B cell (primary cell): Measurements from ENCODE around the gene ARHGEF10L. TPM values are rescaled to one million over a fixed set of nuclear protein-coding genes. Genes with fewer than 3 reads are reported as not detected.

Source experiments
- ATAC-seq: fragments of 200-7000 bp; cut with Tn5 transposase; one replicate; pipeline ENCODE4 v1.10.0; 2021; ENCODE audit warnings: low read depth, mild to moderate bottlenecking, moderate number of reproducible peaks, moderate library complexity
- CTCF ChIA-PET: fragments of 350-600 bp; sonication (Branson Sonifier 250); formaldehyde crosslinking; loops from one replicate; lab custom pipeline; 2021; ENCODE audit warnings: antibody characterized with exemption, inconsistent platforms; lab: Charles Lee
- POLR2A ChIA-PET: fragments of 350-600 bp; sonication (Branson Sonifier 250); formaldehyde crosslinking; loops from one replicate; lab custom pipeline; 2021; ENCODE audit warnings: antibody characterized with exemption; lab: Charles Lee
- DNase-seq: peaks from one replicate; pipeline ENCODE4 v3.0.0; 2013
- H2AFZ ChIP-seq: 2 replicates; pipeline ENCODE4 v1.6.1; 2012; ENCODE audit warnings: mild to moderate bottlenecking, low read depth, low read length; ENCODE audit not compliant: insufficient read depth, poor library complexity, severe bottlenecking
- H3K27ac ChIP-seq, 2 donors: 1 replicate in 1 of 2; 2 replicates in 1 of 2; pipeline ENCODE4 v1.5.1; 2012 to 2013; ENCODE audit warnings: low read length in 2 of 2, mild to moderate bottlenecking in 2 of 2, moderate library complexity in 1 of 2
- H3K27me3 ChIP-seq, 4 experiments: fragments of 200-600 bp in 1 of 4; sonication (generic) in 1 of 4; replicated peaks in 1 of 4; 1 replicate in 2 of 4; 2 replicates in 2 of 4; pipeline versions ENCODE4 v1.6.1 to v1.7.0; 2013 to 2016; ENCODE audit warnings: low read length in 3 of 4, mild to moderate bottlenecking in 2 of 4, mixed read lengths in 1 of 4, moderate library complexity in 1 of 4; ENCODE audit not compliant: insufficient read depth in 4 of 4, control insufficient read depth in 3 of 4; ENCODE audit errors: control extremely low read depth in 1 of 4
- H3K36me3 ChIP-seq, 2 experiments: replicated peaks in 1 of 2; 1 replicate in 1 of 2; 2 replicates in 1 of 2; pipeline versions ENCODE4 v1.6.1 to v1.7.1; 2013; ENCODE audit warnings: low read length in 1 of 2; ENCODE audit not compliant: insufficient read depth in 2 of 2, control insufficient read depth in 1 of 2; ENCODE audit errors: control extremely low read depth in 1 of 2, extremely low read depth in 1 of 2
- H3K4me1 ChIP-seq, 2 donors: fragments of 200-600 bp in 1 of 2; sonication (generic) in 1 of 2; 1 replicate in 1 of 2; 2 replicates in 1 of 2; pipeline versions ENCODE4 v1.5.1 to v1.6.1; 2013 to 2017; ENCODE audit warnings: low read length in 2 of 2; ENCODE audit not compliant: control insufficient read depth in 2 of 2, insufficient read depth in 2 of 2
- H3K4me2 ChIP-seq: replicated peaks from 2 replicates; pipeline ENCODE3; 2012; ENCODE audit warnings: mild to moderate bottlenecking, low read depth, low read length; ENCODE audit not compliant: poor library complexity, severe bottlenecking
- H3K4me3 ChIP-seq, 5 experiments: fragments of 200-600 bp in 1 of 5; sonication (generic) in 1 of 5; 1 replicate in 3 of 5; 2 replicates in 2 of 5; pipeline versions ENCODE4 v1.5.1 to v1.7.0; 2011 to 2016; ENCODE audit warnings: low read length in 4 of 5, mild to moderate bottlenecking in 4 of 5, low read depth in 2 of 5, control low read depth in 1 of 5, moderate library complexity in 1 of 5; ENCODE audit not compliant: insufficient read depth in 1 of 5; ENCODE audit errors: control extremely low read depth in 1 of 5, extremely low read depth in 1 of 5
- H3K79me2 ChIP-seq: fragments of 200-600 bp; sonication (generic); one replicate; pipeline ENCODE4 v1.6.0; 2016; ENCODE audit warnings: low read length; ENCODE audit not compliant: control insufficient read depth, insufficient read depth
- H3K9ac ChIP-seq: fragments of 200-600 bp; sonication (generic); 2 replicates; pipeline ENCODE4 v1.6.1; 2017; ENCODE audit warnings: mild to moderate bottlenecking, low read length, moderate library complexity
- H3K9me3 ChIP-seq, 3 donors: one replicate each; pipeline versions ENCODE4 v1.6.1 to v1.7.1; 2013; ENCODE audit warnings: low read length in 2 of 3; ENCODE audit not compliant: control insufficient read depth in 2 of 3, insufficient read depth in 1 of 3; ENCODE audit errors: control extremely low read depth in 1 of 3
- H4K20me1 ChIP-seq: 2 replicates; pipeline ENCODE4 v1.6.0; 2012; ENCODE audit warnings: mild to moderate bottlenecking, low read length; ENCODE audit not compliant: insufficient read depth, control insufficient read depth, poor library complexity, severe bottlenecking
- H3K27ac Mint-ChIP-seq: one replicate; pipeline ENCODE4 v1.8.0; 2021; ENCODE audit warnings: mixed read lengths
- H3K27me3 Mint-ChIP-seq: one replicate; pipeline ENCODE4 v1.8.0; 2021; ENCODE audit warnings: mixed read lengths
- H3K4me1 Mint-ChIP-seq: one replicate; pipeline ENCODE4 v1.8.0; 2021; ENCODE audit warnings: mixed read lengths
- H3K4me3 Mint-ChIP-seq: one replicate; pipeline ENCODE4 v1.8.0; 2021; ENCODE audit warnings: mixed read lengths
- H3K9me3 Mint-ChIP-seq: one replicate; pipeline ENCODE4 v1.8.0; 2022; ENCODE audit warnings: mixed read lengths; ENCODE audit not compliant: insufficient read depth
- CTCF ChIP-seq: fragments of 200-600 bp; IDR thresholded peaks from one replicate; pipeline ENCODE4 v1.8.0; 2022; ENCODE audit warnings: antibody characterized with exemption, mild to moderate bottlenecking
- EZH2 ChIP-seq: IDR thresholded peaks from 2 replicates; pipeline ENCODE4 v1.6.1; 2012; ENCODE audit warnings: borderline replicate concordance, low read depth, mild to moderate bottlenecking, moderate library complexity, low read length; ENCODE audit not compliant: insufficient read depth, poor library complexity, severe bottlenecking
- WGBS: methylation state at CpG from one replicate; pipeline ENCODE4 v1.1.5; 2013; ENCODE audit warnings: missing lambda C conversion rate; ENCODE audit not compliant: insufficient coverage; 5-methylcytosine and 5-hydroxymethylcytosine counted together
- intact Hi-C: fragments of 100-400 bp; cut with micrococcal nuclease; formaldehyde crosslinking; loops from one replicate; pipeline ENCODE4 v1.10.0; 2022
- polyA plus RNA-seq: library from polyadenylated mRNA; depleted of rRNA; stranded (reverse); fragments of >200 nt; gene quantifications from 2 replicates; pipeline ENCODE4 v1.2.3, GENCODE V29; 2012
- total RNA-seq, 2 donors: library from RNA; stranded (reverse); fragments of 120-200 nt in 1 of 2; gene quantifications; 1 replicate in 1 of 2; 2 replicates in 1 of 2; pipeline versions ENCODE4 v1.2.3 to v1.2.4, GENCODE V29; 2013 to 2022

Gene ARHGEF10L
- total and polyA plus RNA-seq, 2 donors (not counting 1 experiment from before 2014, with no cell fraction given), result 2.0 to 4.9 TPM

DNA sequence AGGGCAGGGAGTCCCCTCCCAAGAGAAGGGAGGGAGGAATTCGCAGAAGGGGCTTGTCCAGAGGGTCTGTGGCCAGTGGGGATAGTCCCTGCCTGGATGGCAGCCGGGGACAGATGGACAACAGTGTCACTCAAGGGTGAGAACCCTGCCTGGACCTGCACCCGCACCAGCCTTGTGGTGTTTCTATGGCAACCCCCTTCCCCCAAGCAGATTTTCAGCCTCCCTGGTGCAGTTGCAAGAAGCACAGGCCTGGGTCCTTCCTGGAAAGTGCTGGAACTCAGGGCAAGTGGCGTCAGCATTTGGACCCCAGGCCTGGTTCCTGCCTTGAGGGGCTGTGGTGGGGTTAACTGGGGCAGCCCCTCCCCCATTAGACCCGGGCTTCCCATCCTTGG lies 131.8 kb downstream of the ARHGEF10L start:
- no peak overlapping the region for H3K4me2 ChIP-seq
- no peaks in the 10 kb centered on the region for H3K27me3 ChIP-seq
- Mint-ChIP-seq H3K4me3 (no peak overlapping the region), H3K4me1 (peaks cover 9% of the 10 kb centered on the region), H3K27ac (no peak overlapping the region), H3K27me3 (no peaks in the 10 kb centered on the region), H3K9me3 (no peaks in the 10 kb centered on the region)
- H3K36me3 ChIP-seq, result no peaks in the 10 kb centered on the region
- ChIA-PET POLR2A (no interaction called here), CTCF (interaction anchor here (1.4 kb wide), 1 partner anchor 10 kb away, joined by 4 read pairs; no protein-coding TSS in a partner anchor)
- no peaks in the 10 kb centered on the region for H4K20me1 ChIP-seq
- H3K4me1 ChIP-seq, result peaks cover 0 to 8% of the 10 kb centered on the region in 2 donors
- ATAC-seq (no peak), DNase-seq (no peak)
- peaks cover 0 to 4% (median 0%) of the 10 kb centered on the region in 3 donors for H3K9me3 ChIP-seq
- no peak overlapping the region for H3K9ac ChIP-seq
- H3K4me3 ChIP-seq, result no peak overlapping the region
- TF ChIP-seq CTCF (no peak), EZH2 (no peak)
- H3K79me2 ChIP-seq, result no peaks in the 10 kb centered on the region
- 85% methylated on average over 2 of the region's 5 CpGs for WGBS
- no peak overlapping the region for H2AFZ ChIP-seq
- intact Hi-C loops, result no loop called here
- no peak overlapping the region for H3K27ac ChIP-seq

- peaks cover 9% of the 10 kb centered on the region for H3K4me1 Mint-ChIP-seq
- POLR2A ChIA-PET, result no interaction called here
- DNase-seq (peak; percentile 28), ATAC-seq (peak; percentile 60)
- Histone ChIP-seq H3K4me2 (peak overlapping the region; percentile 19), H3K27me3 (no peaks in the 10 kb centered on the region), H3K4me3 (no peak overlapping the region), H3K9ac (no peak overlapping the region), H3K4me1 (peaks cover 0 to 8% of the 10 kb centered on the region in 2 donors), H3K79me2 (no peaks in the 10 kb centered on the region), H3K36me3 (no peaks in the 10 kb centered on the region), H3K27ac (no peak overlapping the region), H4K20me1 (no peaks in the 10 kb centered on the region), H2AFZ (no peak overlapping the region), H3K9me3 (peaks cover 0 to 7% (median 0%) of the 10 kb centered on the region in 3 donors)
- H3K9me3 Mint-ChIP-seq, result no peaks in the 10 kb centered on the region
- H3K27me3 Mint-ChIP-seq, result no peaks in the 10 kb centered on the region
- H3K4me3 Mint-ChIP-seq, result no peak overlapping the region
- WGBS, result 51% methylated on average over 8 of the region's 10 CpGs
- CTCF ChIA-PET, result no interaction called here
- TF ChIP-seq CTCF (no peak), EZH2 (no peak)
- peak overlapping the region; percentile 10 for H3K27ac Mint-ChIP-seq
- intact Hi-C loops, result no loop called here
Measured at GRCh38 chr1:17671741-17672140, 132.2 kb downstream of the ARHGEF10L start.
